ENCODE measurements around the gene RNF40.
"Not testable (repeated sequence)": the region's sequence is repeated elsewhere in the genome, so short reads cannot be mapped to it uniquely, and the experiment has no call there.

The RNF40 gene

DNA sequence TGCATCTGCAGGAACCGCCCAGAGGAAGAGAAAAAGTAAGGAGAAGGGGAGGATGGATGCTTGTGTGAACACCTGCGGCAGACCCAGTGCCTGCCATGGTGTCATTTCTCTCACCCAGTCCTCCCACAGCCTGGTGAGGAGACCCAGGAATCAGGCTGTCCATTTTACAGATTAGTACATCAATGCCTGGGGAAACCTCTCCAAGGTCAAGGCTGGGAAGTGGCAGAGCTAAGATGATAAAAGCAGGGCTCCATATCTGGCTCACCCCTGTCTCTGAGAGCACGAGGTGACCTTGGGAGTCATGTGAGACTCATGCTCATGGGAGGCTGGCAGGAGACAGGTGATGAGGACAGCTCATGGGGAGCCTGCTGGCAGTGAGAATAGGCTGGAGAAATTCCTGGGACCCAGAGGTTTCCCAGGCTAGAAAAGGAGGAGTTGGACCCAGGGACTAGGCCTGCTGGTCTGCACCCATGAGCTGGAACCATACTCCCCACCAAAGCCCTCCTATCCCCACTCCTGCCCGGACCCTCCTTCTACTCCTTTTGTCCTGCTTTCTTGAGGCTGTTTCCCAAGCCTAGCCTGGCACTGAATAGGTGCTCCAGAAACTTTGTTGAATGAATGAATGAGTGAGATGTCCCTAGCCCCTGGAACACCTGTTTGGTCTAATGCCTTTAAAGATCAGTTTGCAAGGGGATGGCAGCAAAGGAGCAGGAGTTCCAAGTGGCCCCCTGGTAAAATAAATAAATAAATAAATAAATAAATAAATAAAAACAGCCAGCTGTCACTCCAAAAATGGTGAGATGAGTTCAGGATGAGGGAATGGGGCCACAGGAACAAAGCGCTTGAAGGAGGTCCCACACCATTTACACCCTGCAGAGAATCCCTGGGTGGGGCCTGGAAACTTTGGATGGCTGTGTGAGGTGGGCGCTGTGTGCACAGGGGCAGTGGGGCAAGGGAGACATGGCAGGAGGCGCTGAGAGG is 23.3 kb downstream of the RNF40 start:
- no peak for DNase-seq

DNA sequence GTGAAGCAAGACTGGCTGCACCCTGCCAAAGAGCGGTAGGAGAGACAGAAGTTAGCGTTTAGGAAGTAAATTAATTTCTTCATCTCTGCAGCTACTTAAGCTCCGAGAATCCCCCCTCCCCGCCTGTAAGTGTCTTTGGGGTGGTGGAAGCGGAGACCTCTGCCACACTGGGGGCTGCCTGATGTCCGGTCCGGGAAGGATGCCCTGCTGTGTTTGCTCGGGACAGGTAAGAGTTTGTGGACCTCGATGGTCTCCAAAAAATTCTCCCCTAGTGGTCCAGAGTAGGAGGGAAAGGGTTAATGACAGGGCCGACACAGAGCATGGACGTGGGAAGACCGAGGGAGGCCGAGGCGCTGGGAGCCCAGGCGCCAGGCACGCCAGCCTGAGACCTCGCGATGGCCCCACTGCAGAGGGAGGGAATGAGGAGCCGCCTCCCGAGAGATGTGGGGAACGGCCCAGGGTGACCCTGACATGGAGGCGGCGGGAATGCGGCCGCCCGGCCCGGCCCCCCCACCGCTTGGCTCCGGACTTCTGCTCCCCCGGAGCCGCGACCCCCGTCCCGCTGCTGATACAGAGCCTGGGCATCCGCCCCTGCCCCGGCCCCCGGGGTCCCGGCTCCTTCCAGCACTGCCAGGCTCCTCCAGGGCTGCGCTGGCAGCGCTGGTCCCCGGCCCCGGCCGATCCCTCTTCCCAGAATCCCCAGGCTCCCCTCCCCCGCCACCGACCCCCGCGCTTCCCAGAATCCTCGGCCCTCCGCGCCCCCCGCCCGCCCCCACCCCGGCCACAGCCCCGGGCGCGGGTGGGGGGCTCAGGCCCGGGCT is 24.2 kb downstream of the RNF40 start:
- no peak for DNase-seq

DNA sequence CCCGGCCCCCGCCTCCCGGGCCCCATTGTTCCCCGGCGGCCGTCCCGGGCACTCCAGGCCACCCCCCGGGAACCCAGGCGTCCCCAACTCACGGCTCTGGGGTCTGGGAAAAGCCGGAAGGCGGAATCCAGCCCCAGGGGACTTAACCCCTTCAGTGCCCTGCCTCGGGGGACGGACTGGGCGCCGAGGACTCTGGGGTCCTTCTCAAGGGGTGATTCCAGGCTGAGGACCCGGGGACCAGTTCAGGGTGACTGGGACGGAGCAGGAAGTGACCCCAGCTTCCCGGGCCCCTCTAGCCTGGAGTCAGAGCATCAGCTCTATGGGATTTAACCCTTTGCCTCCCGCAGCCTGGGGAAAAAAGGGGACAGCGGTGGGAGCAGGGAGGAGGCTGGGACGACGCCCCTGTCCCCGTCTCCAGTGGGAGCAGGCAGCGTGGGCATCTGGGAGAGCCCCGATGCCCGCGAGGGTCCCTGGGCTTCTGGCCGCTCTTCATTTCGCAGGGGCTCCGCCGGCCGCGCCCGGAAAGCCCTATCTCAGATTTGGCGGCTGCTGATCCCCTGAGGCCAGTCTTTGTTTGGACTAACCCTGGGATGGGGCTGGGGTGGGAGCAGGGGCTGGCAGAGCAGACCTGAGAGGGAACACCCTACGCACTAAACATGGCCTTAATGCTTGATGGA is 25.0 kb downstream of the RNF40 start, which contains the start of gene ZNF629:
ZNF629 (minus strand) TSS at position 270 of the 677 bp plus-strand sequence. CDS start 2,723 bp downstream, outside the sequence.
- DNase-seq = peak; percentile 63

DNA sequence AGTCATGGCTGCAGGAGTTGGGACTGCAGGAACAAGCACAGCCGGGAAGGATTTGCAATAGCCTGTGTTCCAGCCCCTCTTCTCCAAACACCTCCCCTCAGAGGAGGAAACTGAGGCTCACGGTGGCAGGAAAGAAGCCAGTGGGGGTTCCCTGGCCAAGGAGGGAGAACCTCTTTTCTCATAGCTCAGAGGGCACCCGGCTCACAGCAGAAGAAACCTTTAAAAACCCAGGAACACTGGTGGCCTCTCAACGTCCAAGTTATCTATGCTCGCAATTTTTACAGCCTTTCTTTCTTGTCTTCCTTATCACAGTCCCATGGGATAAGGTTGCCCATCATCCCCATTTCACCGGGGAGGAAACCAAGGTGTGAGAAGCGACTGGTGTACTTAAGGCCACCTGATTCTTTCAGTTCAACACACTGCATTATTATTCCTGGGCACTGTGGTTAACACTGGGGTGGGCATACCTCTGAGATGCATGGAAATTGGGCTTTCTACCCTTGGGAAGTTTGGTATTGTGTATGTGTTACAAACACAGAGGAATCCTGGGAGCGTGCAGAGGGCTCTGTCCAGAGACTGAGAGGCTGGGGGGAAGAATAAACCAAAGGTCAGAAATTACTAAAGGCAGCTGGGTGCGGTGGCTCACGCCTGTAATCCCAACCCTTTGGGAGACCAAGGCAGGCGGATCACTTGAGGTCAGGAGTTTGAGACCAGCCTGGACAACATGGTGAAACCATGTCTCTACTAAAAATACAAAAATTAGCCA is 25.7 kb downstream of the RNF40 start:
- DNase-seq = no peak

DNA sequence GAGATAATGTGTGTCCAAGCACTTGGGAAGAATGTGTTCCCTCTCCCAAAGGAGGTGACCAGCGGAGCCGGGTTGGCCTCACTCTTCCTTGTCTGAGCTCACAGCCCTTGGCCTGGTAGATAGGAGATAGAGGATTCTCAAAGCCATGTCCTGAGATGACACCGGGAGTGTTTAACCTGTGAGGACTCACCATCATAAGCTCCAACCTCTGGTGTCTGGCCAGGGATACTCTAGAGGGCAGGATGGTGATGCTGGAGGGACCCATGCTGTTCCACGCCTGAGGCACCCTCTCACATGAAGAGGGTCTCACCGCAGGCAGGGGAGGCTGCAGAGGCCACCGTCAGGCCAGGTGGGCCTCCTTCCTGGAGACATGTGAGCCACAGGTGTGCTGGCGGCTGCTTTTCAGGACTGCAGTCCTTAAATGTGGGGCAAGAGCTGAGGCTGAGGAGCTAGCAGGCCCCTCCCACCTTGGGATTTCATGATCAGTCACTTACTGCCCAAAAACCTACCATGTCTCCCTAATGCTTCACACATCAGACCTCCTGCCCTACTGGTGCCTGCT is 31.5 kb downstream of the RNF40 start:
- DNase-seq = no peak

DNA sequence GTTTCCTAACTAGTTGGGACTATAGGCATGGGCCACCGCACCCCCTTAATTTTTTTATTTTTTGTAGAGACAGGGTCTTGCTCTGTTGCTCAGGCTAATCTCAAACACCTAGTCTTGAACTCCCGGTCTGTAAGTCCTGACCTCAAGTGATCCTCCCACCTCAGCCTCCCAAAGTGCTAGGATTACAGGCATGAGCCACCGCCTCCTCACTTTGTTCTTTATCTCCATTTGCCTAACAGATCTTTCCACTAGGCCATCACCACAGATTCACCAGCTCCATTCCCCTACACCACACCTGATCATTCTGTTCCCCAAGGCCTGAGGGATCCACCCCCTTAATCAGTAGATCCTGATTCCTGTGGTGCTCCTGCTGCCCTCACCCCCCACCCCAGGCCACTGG is 32.5 kb downstream of the RNF40 start:
- DNase-seq = no peak

DNA sequence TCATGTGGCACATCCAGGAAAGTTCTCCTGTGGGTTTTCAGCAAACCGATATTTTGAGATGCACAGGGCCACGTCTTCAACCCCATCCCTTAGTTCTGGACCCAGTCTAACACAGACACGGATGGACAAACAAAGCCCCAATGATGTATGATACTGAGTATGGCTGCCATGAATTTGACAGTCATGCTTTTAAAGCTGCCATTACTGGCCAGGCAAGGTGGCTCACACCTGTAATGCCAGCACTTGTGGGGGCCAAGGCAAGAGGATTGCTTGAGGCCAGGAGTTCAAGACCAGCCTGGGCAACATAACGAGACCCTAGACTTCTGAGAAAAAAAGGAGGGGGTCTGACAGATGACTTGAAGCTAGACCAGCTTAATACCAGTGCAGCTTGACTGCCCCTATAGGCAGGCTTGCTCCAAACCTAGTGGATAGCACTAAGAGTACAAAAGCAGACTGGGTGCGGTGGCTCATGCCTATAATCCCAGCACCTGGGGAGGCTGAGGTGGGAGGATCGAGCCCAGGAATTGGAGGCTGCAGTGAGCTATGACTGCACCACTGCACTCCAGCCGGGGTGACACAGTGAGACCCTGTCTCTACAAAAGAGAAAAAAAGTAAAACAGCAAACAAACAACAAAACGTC is 35.7 kb downstream of the RNF40 start:
- DNase-seq = no peak

DNA sequence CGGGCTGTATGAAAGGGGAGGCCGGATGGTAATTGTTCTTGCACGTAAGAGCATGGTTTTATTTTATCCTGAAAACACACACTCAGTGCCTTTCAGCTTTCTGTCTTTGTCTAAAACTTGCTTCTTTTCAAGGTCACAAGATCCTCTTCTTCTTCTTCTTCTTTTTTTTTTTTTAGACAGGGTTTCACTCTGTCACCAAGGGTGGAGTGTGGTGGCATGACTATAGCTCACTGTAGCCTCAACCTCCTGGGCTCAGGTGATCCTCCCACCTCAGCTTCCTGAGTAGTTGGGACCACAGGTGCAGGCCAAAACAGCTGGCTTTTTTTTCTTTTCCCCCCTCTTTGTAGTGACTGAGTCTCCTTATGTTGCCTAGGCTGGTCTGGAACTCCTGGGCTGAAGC is 40.8 kb downstream of the RNF40 start:
- DNase-seq = no peak

DNA sequence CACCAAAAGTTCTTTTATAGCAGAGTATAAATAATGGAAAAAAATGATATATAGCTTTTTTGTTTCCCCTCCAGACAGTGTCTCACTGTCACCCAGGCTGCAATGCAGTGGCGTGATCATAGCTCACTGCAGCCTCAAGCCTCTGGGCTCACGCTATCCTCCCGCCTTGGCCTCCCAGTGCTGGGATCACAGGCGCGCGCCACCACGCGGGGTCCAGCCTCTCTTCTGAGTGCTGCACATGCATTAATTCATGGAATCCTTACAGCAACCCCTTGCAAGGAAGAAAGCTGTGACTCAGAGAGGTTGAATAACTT is 42.9 kb downstream of the RNF40 start:
- DNase-seq = no peak

DNA sequence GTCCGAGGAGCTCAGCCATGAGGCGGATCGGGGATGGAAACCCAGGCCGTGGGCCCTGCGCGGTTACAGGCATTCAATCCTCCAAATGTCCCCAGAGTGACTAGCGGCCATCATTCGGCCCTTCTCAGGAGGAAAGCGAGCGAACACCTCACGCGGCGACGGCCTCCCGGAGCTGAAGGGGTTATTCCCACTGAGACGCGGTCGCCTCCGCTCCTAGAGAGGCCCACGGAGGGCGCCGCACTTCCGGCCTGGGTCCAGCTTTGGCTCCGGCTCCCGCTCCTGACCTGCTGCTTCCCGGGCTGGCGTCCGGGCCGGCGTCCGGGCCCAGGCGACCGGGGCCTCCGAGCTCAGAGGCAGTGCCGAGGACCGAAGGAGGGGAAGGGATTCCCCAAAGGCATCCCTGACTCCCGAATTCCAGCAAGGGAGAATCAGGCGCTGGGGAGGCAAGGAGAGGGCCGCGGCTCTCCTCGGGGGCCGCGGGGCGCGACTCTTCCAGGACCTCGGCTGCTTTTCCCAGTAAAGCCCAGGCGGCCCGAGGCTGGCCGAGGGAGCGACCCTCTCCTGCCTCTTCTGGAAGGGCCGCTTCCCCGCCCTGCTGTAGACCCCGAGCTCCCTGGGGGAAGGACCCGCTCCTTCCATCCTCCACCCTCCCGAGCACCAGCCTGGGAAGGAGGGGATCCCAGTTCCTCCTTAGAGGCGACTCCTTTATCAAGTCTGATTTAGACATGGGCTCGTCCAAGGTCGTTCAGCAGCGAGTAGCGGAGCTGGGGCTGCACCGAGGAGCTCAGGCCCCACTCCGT is 43.4 kb downstream of the RNF40 start:
- DNase-seq = peak; percentile 79

DNA sequence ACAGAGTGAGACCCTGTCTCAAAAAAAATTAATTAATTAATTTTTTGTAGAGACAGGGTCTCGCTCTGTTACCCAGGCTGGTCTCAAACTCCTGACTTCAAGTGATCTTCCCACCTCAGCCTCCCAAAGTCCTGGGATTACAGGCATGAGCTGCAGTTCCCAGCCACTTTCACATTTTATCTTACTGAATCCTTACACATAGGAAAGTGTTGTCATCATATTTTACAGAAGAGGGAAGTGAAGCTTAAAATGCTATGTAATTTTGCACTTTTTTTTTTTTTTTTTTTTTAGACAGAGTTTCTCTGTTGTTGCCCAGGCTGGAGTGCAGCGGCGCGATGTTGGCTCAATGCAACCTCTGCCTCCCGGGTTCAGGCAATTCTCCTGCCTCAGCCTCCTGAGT is 46.0 kb downstream of the RNF40 start:
- DNase-seq = no peak

DNA sequence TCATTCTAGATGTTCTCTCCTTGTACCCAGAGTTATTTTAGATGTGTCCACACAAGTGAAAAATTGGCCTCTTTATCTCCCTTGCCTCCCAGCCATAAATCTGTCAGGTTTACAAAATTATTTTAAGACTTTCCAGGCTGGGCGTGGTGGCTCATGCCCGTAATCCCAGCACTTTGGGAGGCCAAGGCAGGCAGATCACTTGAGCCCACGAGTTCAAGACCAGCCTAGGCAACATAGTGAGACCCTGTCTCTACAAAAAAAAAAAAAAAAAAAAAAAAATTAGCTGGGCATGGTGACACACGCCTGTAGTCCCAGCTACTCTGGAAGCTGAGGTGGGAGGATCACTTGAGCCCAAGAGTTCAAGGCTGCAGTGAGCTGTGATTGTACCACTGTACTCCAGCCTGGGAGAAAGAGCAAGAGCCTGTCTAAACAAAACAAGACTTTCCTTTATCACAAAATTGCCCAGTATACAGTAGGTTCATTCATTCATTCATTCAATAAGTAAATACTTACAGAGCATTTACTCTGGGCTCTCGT is 46.8 kb downstream of the RNF40 start:
- not testable (repeated sequence) for DNase-seq

DNA sequence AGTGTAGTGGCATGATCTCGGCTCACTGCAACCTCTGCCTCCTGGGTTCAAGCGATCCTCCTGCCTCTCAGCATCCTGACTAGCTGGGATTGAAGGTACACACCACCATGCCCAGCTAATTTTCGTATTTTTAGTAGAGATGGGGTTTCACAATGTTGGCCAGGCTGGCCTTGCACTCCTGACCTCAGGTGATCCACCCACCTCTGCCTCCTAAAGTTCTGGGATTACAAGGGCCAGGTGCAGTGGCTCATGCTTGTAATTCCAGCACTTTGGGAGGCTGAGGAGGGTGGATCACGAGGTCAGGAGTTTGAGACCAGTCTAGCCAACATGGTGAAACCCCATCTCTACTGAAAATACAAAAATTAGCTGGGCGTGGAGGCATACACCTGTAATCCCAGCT is 47.6 kb downstream of the RNF40 start:
- DNase-seq = not testable (repeated sequence)

DNA sequence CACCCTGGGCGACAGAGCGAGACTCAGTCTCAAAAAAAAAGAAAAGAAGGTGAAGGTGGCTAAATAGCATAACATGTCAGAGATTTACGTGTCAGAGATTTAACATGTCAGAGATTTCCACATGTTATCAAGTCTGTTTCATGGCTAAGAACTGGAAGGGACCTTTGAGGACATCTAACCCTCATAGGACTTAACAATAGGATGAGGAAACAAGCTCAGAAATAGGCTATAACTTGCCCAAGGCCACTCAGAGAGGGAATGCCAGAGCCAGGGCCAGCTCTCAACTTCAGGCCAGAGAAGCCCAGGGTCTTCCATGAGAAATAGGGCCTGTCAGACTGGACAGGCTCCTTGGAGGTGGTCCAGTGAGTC is 51.7 kb downstream of the RNF40 start:
- no peak for DNase-seq

DNA sequence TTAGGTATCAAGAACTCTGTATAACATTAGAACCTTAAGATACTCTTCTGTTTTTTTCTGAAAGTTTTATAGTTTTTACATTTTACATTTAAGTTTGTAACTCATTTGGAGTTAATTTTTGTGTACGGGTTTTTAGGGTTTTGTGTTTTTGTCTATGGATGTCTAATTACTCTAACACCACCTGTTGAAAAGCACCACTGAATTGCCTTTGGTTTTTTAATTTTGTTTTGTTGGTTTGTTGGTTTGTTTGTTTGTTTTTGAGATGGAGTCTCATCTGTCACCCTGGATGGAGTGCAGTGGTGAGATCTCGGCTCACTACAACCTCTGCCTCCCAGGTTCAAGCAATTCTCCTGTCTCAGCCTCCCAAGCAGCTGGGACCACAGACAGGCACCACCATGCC is 54.6 kb downstream of the RNF40 start:
- DNase-seq = no peak

DNA sequence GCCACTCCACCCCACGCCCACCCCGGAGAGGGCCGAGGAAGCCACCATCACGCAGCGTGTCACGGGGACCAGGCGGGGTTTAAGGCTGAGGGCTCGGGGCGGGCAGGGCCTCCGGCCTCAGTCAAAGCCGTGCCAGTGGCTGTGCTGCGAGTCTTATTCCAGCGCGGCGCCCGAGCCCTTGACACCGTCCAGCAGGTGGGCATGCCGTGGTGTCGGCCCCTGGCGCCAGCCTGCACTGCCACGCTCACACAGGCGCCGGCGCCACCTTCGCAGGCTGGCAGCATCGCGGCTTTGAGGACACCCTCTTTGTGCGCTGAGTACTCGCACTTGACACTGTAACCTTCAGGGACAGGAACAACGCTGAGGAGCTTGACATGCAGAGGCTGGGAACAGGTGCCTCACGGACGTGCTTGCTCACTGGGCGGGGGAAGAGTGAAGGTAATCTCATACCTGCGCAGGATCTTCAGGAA is 58.9 kb downstream of the RNF40 start:
- DNase-seq = no peak

DNA sequence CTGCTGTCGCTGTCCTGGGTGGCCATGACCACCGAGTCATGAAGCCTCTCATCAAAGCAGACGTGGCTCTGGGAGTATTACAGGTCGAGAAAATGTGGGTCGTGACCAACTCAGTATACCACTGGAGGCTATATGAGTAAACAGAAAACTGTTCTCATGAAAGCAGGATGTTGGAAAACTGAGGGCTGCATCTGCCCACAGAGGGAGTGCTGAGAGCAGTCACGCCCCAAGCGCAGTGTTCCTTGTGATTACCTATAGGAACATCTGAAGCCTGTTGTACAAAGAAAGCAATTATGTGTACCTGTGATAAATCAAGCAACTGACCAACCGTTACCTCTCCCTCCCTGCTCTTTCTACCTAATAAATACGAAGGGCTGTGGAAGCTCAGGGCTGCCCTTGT is 59.3 kb downstream of the RNF40 start:
- not testable (repeated sequence) for DNase-seq

DNA sequence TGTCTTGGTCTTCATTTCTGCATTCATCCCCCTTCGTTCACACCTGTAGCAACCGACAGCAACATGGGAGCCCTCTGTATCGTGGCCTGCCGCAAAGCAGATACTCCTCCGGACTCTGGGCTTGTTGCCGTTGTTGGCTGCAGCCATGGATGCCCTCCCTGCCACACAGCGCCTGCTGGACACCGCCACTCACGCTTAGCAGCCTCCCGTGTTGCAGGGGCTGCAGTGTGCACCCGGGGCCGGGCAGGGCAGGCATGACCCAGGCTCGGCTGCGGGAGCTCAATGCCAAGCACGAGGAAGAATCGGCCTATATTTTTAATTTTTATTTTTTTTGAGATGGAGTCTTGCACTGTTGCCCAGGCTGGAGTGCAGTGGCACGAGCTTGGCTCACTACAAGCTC is 59.8 kb downstream of the RNF40 start:
- no peak for DNase-seq

All from NCI-H1092 treated with DMSO at 0.1 percent for 48 hours (cell line).